Glomerular endothelial cell (primary cell): Measurements from ENCODE around the gene GOLGA8N. TPM values are rescaled to one million over a fixed set of nuclear protein-coding genes. Genes with fewer than 3 reads are reported as not detected.
A peak's percentile ranks its signal among the peaks of the same experiment; 100 is the strongest.
"Not testable (repeated sequence)": the region's sequence is repeated elsewhere in the genome, so short reads cannot be mapped to it uniquely, and the experiment has no call there.

Experiments
- DNase-seq: peaks from one replicate; pipeline ENCODE4 v3.0.0-alpha.2; 2011; ENCODE audit warnings: low read depth, low spot score; ENCODE audit errors: extremely low read depth
- total RNA-seq: library from RNA; depleted of rRNA; stranded (reverse); fragments of >200 nt; gene quantifications from 2 replicates; pipeline ENCODE4 v1.2.3, GENCODE V29; 2015

The GOLGA8N gene
- 2.0 and 2.4 TPM in 2 replicates for total RNA-seq

DNA sequence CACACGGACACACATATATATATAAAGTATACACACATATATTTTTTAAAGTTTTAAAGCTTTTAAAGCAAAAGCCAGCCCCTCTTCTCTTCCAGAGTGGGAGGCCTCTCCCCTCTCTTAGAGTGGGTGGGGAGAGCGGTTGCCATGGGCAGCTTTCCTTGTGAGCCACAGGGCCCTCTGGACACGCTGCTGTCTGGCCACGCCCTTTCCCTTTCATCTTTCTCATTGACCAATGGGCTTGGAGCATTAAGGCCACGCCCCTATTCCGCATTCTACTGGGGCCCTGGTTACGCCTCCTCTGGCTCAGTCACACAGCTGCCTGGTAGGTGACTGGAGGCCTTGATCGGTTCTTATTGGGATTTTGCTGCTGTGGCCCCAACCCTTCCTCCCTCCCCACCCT is at the start of gene GOLGA8N:
Gene GOLGA8N (plus strand): TSS at position 306 of the 400 bp plus-strand sequence.
- DNase-seq, result not testable (repeated sequence)

GRCh38 chr15:32543456-32543855 is 49.8 kb upstream of the GOLGA8N start:
- DNase-seq, result not testable (repeated sequence)

DNA sequence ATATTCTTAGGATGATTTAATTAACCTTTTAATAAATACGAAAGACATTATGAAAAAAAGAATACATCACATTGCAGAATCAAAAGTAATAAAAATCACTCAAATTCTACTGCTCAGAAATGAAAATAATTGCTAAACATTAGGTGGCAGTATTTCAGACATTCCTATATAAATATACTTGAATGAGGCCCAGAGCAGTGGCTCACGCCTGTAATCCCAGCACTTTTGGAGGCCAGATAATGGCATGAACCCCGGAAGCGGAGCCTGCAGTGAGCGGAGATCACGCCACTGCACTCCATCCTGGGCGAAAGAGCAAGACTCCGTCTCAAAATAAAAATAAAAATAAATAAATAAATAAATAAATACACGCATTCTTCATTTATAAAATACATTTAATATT is 48.1 kb upstream of the GOLGA8N start:
- DNase-seq, result not testable (repeated sequence)

DNA sequence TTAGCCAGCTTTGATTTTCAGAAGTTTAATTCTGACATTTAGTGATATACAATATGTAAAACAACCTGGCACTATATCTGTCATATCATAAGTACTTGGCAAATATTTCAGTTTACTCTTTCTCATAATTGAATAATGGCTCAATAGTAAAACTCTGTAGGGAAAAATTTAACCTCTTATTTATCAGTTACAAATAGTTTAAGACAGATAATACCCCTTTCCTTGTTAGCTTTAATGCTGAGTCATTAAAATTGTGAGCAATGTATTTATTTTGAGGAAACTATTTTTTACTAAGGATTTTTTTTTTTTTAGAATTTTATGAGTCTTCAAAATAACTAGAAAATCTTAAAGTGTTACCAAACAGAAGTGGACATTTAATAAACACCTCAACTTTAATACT is 38.7 kb upstream of the GOLGA8N start:
- not testable (repeated sequence) for DNase-seq

DNA sequence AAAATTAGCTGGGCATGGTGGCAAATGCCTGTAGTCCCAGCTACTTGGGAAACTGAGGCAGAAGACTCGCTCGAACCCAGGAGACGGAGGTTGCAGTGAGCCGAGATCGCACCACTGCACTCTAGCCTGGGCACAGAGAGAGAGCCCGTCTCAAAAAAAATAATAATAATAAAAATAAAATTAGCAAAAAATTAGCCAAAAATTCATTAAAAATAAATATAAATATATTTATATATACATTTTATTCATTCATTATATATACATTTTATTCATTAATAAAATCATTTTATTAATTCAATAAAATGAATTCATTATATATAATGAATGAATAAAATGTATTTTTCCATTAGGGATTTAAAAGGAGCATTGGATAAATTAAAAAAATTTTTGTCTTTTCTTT is 31.1 kb upstream of the GOLGA8N start:
- not testable (repeated sequence) for DNase-seq

GRCh38 chr15:32568988-32569387 is 24.3 kb upstream of the GOLGA8N start:
- DNase-seq, result not testable (repeated sequence)

DNA sequence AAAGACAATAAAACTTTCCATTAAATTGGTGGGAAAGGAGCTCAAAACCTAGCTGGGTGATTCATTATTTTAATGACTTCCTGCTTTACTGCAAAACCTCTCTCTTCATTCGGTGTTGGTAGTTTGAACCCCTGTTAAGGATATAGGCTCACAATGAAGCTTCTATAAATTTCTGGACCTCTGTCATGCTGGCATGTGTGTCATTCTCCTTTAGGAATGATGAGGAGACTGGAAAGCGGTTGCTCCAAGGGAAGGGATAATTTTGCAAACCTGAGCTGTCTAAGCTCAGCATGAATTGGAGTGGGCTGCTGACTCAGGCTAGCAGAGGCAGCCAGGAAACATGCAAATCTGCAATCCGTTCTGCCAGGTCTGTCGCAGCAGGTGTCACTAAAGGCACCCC is 14.8 kb upstream of the GOLGA8N start:
- DNase-seq, result not testable (repeated sequence)

DNA sequence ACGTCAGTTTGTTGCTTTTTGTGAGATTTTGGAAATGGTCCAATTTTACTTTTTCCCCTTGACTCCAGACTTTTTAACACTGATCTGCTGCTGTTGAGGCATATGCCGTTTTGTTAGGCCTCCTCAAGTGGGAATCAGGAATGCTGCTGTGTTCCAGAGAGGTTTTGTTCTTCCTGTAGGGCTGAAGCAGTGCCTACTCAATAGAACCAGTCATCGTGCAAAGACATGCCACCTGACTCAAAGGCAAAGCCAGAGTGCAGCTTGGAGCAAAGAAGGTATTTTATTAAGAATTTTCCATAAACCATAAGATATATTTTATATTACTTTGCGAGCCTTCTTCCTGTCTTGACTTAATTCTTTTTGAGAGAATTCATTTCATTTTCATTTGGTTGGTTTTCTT is 7.4 kb upstream of the GOLGA8N start:
- DNase-seq, result not testable (repeated sequence)

- not testable (repeated sequence) for DNase-seq
These were observed 16.3 kb downstream of the GOLGA8N start for GRCh38 chr15:32609518-32609917.

- not testable (repeated sequence) for DNase-seq
These were observed 17.5 kb downstream of the GOLGA8N start for GRCh38 chr15:32610719-32611118.

GRCh38 chr15:32614712-32615050 is 21.4 kb downstream of the GOLGA8N start:
- not testable (repeated sequence) for DNase-seq

DNA sequence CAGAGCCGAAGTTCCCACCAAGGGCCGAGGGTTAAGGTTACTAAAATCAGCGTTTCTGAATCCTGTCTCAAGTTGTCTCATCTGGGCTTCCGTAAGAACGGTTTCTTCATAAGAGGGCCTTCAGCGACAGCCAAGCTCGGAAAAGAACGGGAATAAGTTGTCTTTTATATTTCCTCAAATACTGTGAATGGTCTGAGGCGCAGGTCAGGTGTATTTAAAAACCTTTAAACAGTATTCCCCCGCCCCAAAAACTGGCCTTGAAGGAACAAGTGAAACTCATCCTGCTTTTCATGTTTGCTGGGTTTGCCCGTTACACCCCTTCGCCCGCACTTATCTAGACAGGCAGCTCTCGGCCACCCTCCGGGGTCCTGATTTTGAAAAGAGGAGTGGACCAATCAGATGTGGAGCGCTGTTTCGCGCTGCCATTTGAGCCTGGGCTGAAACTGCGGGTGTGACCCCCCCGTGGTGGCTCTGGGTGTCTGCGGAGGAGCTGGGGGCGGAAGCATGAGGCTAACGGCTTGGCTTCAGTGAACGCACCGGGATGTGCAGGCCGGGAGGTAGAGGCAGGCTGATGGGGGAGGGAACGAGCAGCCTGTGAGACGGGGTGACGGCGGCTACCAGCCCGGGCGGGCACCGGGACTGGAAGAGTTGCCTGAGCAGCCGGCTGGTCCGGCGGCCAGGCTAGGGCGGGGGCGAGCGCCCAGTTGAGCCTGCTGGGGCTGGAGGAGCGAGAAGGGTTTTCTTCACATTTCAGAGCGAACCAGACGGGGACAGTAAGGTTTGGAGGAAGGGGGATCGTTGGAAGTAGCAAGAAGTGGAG is 22.0 kb downstream of the GOLGA8N start, which contains the start of gene ARHGAP11A:
Gene ARHGAP11A (plus strand): TSS at position 454 of the 820 bp plus-strand sequence. CDS start 708 bp downstream, outside the sequence.
- peak; percentile 77 for DNase-seq

DNA sequence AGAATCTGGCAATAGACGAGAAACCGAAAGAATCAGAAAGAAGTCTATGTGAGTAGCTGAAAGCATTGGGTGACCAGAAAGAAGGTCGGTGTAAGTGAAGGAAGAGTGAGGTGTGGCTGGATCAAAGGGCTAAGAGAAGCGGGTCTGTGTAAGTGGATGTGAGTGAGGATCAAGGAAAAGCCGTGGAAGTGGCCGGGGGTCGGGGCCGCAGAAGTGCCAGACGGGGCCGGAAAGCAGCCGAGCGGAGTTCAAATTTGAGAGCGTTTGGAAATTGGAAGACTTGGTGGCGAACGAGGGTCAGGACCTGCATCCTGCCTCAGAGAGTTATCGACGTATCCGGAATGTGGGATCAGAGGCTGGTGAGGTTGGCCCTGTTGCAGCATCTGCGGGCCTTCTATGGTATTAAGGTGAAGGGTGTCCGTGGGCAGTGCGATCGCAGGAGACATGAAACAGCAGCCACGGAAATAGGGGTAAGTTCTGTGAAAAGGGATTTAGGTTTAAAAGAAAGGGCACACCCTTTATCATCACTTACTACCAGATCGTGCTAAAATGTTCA is 22.7 kb downstream of the GOLGA8N start:
- not testable (repeated sequence) for DNase-seq

DNA sequence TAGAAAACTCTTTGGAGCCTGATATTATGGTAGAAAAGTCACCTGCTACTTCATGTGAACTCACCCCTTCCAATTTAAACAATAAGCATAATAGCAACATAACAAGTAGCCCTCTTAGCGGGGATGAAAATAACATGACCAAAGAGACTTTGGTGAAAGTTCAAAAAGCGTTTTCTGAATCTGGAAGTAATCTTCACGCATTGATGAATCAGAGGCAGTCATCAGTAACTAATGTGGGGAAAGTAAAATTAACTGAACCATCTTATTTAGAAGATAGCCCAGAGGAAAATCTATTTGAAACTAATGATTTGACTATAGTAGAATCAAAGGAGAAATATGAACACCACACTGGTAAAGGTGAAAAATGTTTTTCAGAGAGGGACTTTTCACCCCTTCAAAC is 43.2 kb downstream of the GOLGA8N start:
- no peak for DNase-seq

DNA sequence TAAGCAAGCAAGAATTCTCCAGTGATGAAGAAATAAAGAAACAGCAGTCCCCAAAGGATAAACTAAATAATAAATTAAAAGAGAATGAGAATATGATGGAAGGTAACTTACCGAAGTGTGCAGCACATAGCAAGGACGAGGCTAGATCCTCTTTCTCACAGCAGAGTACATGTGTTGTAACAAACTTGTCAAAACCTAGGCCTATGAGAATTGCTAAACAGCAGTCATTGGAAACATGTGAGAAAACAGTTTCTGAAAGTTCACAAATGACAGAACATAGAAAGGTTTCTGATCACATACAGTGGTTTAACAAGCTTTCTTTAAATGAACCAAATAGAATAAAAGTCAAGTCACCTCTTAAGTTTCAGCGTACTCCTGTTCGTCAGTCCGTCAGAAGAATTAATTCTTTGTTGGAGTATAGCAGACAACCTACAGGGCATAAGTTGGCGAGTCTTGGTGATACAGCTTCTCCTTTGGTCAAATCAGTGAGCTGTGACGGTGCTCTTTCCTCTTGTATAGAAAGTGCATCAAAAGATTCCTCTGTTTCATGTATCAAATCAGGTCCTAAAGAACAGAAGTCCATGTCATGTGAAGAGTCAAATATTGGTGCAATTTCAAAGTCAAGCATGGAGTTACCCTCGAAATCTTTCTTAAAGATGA is 43.8 kb downstream of the GOLGA8N start:
- DNase-seq, result no peak

DNA sequence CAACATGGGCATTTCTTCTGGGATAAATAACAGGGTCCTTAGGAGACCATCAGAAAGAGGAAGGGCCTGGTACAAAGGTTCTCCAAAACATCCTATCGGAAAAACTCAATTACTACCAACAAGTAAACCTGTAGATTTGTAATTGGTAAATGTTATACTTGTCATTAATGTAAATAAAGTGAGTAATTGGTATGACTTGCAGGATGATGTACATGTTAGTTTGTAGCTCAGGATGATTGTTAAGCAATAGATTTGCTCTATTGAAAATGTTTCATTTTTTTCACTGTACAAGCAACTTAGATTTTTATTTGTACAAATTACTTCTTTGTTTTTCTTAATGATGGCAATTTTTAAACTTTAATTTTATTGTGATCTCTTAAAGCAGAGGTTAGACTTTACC is 44.4 kb downstream of the GOLGA8N start:
- DNase-seq, result no peak

- DNase-seq, result no peak
These were observed 48.3 kb downstream of the GOLGA8N start, which contains the start of gene SCG5 for GRCh38 chr15:32641517-32642059. TSS of gene SCG5 (plus strand) at chr15:32641710. CDS start at chr15:32643593, 1,883 bp downstream.

DNA sequence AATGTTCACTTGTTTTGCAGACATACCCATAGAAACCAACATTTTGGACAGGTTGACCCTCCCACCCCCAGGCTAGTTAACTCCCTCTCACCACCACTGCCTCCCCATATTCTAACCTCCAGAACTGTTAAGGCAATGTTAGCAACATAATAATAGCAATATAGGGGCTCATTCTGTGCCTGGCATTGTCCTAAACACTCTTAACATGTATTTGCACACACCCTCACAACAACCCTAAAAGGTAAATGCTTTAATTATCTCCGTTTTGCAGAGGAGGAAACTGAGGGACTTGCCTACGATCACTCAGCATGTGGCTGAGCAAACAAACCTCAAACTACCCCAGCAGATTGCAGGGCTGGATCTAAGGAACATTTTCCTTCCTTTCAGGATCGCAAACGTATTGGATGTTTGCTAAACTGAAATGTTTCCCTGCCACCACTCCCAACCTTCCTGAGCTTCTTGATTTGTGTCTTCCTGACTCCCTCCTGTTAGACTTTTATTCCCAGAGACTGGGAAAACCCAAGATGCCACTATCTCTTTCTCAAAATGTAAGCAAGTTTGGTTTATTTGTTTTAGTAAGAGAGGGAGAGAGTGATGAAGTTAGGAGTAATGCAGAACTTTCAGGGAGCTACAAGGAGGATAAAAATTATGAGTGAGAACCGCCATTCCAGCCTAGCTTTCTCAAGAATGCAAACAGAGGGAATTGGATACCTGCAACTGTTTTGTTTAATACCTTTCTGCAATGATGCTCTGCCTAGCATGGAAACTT is 49.6 kb downstream of the GOLGA8N start:
- DNase-seq, result no peak

DNA sequence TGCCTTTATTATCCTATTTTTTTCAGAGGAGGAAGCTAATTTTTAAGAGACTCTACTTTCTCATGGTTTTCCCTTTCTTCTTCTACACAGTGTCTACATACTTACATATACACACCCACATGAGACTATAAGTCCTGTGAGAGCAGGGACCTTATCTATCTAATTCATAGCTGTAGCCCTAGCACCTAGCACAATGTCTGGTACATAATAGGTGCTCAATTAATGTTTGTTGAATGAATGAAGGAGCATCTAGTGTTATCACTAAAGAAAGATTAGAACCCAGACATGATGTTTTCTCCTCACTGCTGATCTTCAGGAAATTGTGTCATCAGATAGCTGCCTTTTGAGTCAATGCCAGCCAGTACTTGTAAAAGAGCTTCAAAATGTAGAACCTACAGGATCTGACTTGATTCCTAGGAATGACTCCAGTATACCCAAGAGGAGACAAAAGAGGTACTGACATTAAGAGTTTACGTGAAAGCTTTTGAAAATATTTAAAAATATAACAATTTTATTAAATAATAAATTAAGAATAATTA is 50.7 kb downstream of the GOLGA8N start:
- no peak for DNase-seq

- DNase-seq, result no peak
These were observed 53.0 kb downstream of the GOLGA8N start for GRCh38 chr15:32646291-32646690.
